ENCODE measurements around the gene DUSP23. TPM values are rescaled to one million over a fixed set of nuclear protein-coding genes. Genes with fewer than 3 reads are reported as not detected.

Gene DUSP23
- 10 to 100 TPM; 79.3 to 85.0 TPM for total RNA-seq

GRCh38 chr1:159780583-159781582 is at the start of gene DUSP23:
Gene DUSP23 (plus strand): TSS chr1:159780962. CDS start chr1:159781101, 139 bp downstream.
- intact Hi-C loops (cut with DNase I) = loop anchor here (2.0 to 10.0 kb wide), 2 partner anchors 110 to 224 kb away; no protein-coding TSS in a partner anchor
- Histone ChIP-seq H3K27me3 (replicated peaks; ENCODE audit: insufficient read depth) (no peaks in the 10 kb centered on the region), H3K27ac (peak within 1 kb of the TSS; percentile 48 to 74), H3K9me3 (no peaks in the 10 kb centered on the region), H3K4me1 (replicated peaks) (no peaks in the 10 kb centered on the region), H3K36me3 (no peaks in the 10 kb centered on the region), H3K4me3 (peak within 1 kb of the TSS; percentile 53 to 83)
- DNase-seq (ENCODE audit: low spot score) = peak; percentile 98
- 2% methylated on average over 57 of the region's 88 CpGs for WGBS
- TF ChIP-seq POLR2A (IDR thresholded peaks at IDR 0.05) (peak; percentile 79), POLR2AphosphoS5 (IDR thresholded peaks at IDR 0.05) (peak; percentile 94)
- TF ChIP-seq, protein P1, sequence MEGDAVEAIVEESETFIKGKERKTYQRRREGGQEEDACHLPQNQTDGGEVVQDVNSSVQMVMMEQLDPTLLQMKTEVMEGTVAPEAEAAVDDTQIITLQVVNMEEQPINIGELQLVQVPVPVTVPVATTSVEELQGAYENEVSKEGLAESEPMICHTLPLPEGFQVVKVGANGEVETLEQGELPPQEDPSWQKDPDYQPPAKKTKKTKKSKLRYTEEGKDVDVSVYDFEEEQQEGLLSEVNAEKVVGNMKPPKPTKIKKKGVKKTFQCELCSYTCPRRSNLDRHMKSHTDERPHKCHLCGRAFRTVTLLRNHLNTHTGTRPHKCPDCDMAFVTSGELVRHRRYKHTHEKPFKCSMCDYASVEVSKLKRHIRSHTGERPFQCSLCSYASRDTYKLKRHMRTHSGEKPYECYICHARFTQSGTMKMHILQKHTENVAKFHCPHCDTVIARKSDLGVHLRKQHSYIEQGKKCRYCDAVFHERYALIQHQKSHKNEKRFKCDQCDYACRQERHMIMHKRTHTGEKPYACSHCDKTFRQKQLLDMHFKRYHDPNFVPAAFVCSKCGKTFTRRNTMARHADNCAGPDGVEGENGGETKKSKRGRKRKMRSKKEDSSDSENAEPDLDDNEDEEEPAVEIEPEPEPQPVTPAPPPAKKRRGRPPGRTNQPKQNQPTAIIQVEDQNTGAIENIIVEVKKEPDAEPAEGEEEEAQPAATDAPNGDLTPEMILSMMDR (IDR thresholded peaks at IDR 0.05) = peak; percentile 87 to 99 (median 95)

DNA sequence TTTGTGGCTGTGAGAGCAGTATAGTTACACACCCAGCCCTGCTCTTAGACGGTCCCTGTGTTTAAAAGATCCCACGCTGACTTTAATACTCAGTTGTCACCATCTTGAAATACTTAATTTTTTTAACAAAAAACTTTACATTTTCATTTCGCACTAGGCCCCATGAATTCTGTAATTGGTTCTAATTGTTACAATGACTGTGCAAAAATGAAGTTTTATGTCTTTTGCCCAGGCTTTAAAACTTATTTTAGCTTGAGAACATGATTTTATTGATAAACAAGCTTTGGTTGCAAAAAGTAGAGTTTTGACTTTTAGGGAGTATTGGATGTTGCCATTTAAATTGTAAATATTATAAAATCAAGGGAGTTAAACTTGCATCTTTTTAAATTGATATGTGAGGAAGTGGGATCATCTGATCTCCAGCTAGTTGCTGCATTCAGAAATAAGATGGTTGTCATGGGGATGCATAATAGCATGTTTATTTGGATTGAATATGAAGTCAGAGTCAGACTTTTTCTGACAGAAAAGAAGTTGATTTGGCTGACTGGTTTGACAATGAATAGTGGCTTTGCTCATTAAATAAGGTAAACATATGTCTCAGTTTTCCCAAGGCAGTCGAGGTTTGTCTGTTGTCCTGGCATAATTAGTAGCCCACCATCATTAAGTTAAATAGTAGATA is 43.4 kb upstream of the DUSP23 start:
- Histone ChIP-seq H3K27ac (no peak overlapping the region), H3K36me3 (no peaks in the 10 kb centered on the region), H3K4me3 (no peak overlapping the region), H3K27me3 (replicated peaks; ENCODE audit: insufficient read depth) (no peaks in the 10 kb centered on the region), H3K4me1 (replicated peaks) (no peaks in the 10 kb centered on the region), H3K9me3 (no peaks in the 10 kb centered on the region)
- TF ChIP-seq POLR2A (IDR thresholded peaks at IDR 0.05) = no peak
- no peak for TF ChIP-seq POLR2AphosphoS5 (IDR thresholded peaks at IDR 0.05)
- TF ChIP-seq, protein P1 (IDR thresholded peaks at IDR 0.05) = no peak
- intact Hi-C loops (cut with DNase I) = no loop called here
- 69% methylated on average over 4 of the region's 4 CpGs for WGBS
- no peak for DNase-seq (ENCODE audit: low spot score)

DNA sequence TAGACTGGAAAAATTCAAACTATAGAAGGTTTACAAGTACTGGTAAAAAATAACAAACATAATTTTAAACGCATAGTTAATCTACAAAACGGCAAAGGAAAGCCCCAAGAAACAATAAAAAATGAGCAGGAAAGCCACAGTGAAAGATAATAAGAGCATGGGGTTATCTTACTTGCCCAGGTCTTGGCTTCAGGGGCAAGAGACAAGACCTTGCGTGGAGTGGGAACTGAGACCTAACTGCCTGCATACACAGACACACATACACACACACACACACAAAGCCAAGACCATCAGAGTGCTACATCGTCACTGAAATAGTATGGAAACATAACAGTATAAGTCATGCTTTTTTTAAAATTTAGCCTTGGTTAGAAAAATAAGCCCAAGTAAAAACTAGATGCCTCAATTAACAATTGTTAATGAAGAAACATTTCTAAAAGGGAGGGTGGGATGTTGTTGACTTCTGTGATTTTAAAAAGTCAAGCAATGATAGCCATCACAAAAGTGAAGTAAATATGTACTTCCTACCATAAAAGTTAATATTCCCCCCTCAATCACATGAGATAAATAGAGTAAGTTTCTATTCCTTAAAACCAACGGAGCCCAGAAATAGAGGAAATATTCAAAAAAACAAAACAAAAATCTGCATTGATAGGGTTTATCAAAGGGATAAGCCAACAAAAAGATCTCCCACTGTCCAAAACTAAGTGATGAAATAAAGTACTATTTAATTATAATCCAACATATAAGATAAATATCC is 36.9 kb upstream of the DUSP23 start:
- H3K9me3 ChIP-seq = no peaks in the 10 kb centered on the region
- no peak for DNase-seq (ENCODE audit: low spot score)
- H3K4me3 ChIP-seq = no peak overlapping the region
- no peaks in the 10 kb centered on the region for H3K36me3 ChIP-seq
- H3K4me1 ChIP-seq (replicated peaks) = no peaks in the 10 kb centered on the region
- intact Hi-C loops (cut with DNase I) = no loop called here
- H3K27ac ChIP-seq = no peak overlapping the region
- no peaks in the 10 kb centered on the region for H3K27me3 ChIP-seq (replicated peaks; ENCODE audit: insufficient read depth)
- WGBS = 76% methylated on average over 5 of the region's 5 CpGs
- TF ChIP-seq POLR2AphosphoS5 (IDR thresholded peaks at IDR 0.05) (no peak), POLR2A (IDR thresholded peaks at IDR 0.05) (no peak)
- TF ChIP-seq, protein P1 (IDR thresholded peaks at IDR 0.05) = no peak

- no peak overlapping the region for H3K4me3 ChIP-seq
- WGBS = 44% methylated on average over 3 of the region's 3 CpGs
- no peak for DNase-seq (ENCODE audit: low spot score)
- no peaks in the 10 kb centered on the region for H3K36me3 ChIP-seq
- H3K27ac ChIP-seq = no peak overlapping the region
- H3K4me1 ChIP-seq (replicated peaks) = no peaks in the 10 kb centered on the region
- TF ChIP-seq POLR2A (IDR thresholded peaks at IDR 0.05) (no peak), POLR2AphosphoS5 (IDR thresholded peaks at IDR 0.05) (no peak)
- TF ChIP-seq, protein P1 (IDR thresholded peaks at IDR 0.05) = no peak
- H3K9me3 ChIP-seq = no peaks in the 10 kb centered on the region
- intact Hi-C loops (cut with DNase I) = no loop called here
- H3K27me3 ChIP-seq (replicated peaks; ENCODE audit: insufficient read depth) = no peaks in the 10 kb centered on the region
These were observed 34.1 kb upstream of the DUSP23 start for GRCh38 chr1:159746666-159747065.
